Vagina (tissue), 2 donors: ENCODE measurements around the gene CTNNBL1.

Experiments used
- CTCF ChIP-seq, 3 experiments: fragments of 450-650 bp in 2 of 3; fragments of 200-600 bp in 1 of 3; sonication (generic) in 1 of 3; IDR thresholded peaks; one replicate each; pipeline ENCODE4 v1.5.1; 2017 to 2019; ENCODE audit warnings: antibody characterized with exemption in 3 of 3, mild to moderate bottlenecking in 2 of 3, moderate library complexity in 2 of 3
- POLR2AphosphoS5 ChIP-seq, 2 donors: sonication (generic); formaldehyde crosslinking; IDR thresholded peaks; one replicate each; pipeline ENCODE4 v1.9.0; 2017; ENCODE audit warnings: antibody characterized with exemption in 2 of 2, mild to moderate bottlenecking in 2 of 2, low read depth in 1 of 2; ENCODE audit not compliant: insufficient read depth in 1 of 2

DNA sequence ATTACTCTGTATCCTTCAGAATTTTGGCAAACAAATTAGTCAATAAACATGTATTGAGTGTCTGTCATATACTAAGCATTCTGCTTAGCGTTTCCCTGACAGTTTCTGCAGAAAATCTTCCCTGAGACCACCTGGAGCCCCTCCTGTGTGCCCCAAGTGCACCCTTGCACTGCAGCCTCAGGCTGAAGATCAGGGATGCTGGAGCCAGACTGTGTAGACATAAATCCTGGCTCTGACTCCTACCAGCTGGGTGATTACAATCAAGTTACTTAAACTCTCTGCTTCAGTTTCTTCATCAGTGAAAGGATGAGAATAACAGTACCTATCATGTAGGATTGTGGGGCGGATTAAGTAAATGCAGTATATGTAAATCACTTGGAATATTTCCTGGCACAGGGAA is 155.7 kb downstream of the CTNNBL1 start:
- TF ChIP-seq CTCF (IDR thresholded peaks at IDR 0.05) (no peak), POLR2AphosphoS5 (IDR thresholded peaks at IDR 0.05; ENCODE audit: insufficient read depth in 1 of 2, low read depth in 1 of 2) (no peak)
